ENCODE data around the gene PSMA2.

PSMA2 gene

GRCh38 chr7:42931834-42932651 lies at the start of gene PSMA2, which contains the start of gene MRPL32:
Gene PSMA2, minus strand, starts transcription at chr7:42932174. Its CDS starts 16 bp downstream, at chr7:42932158.
Gene MRPL32, plus strand, starts transcription at chr7:42932376. Its CDS starts 11 bp downstream, at chr7:42932387.
- peak; percentile 93 to 95 for DNase-seq (ENCODE audit: low read depth in 2 of 2)

GRCh38 chr7:42981601-42982000 lies 49.6 kb upstream of the PSMA2 start:
- DNase-seq (ENCODE audit: low read depth in 2 of 2), result no peak

GRCh38 chr7:42980514-42980913 lies 48.5 kb upstream of the PSMA2 start:
- no peak for DNase-seq (ENCODE audit: low read depth in 2 of 2)

GRCh38 chr7:42980084-42980483 lies 48.1 kb upstream of the PSMA2 start:
- no peak for DNase-seq (ENCODE audit: low read depth in 2 of 2)

- DNase-seq (ENCODE audit: low read depth in 2 of 2), result no peak
Observed at GRCh38 chr7:42978496-42978895, 46.5 kb upstream of the PSMA2 start.

- DNase-seq (ENCODE audit: low read depth in 2 of 2), result no peak
Observed at GRCh38 chr7:42976371-42976770, 44.4 kb upstream of the PSMA2 start.

GRCh38 chr7:42972699-42973500 lies 40.9 kb upstream of the PSMA2 start:
- no peak for DNase-seq (ENCODE audit: low read depth in 2 of 2)

- no peak for DNase-seq (ENCODE audit: low read depth in 2 of 2)
Observed at GRCh38 chr7:42967391-42967790, 35.4 kb upstream of the PSMA2 start.

- no peak for DNase-seq (ENCODE audit: low read depth in 2 of 2)
Observed at GRCh38 chr7:42964849-42965805, 33.2 kb upstream of the PSMA2 start.

GRCh38 chr7:42964293-42964692 lies 32.3 kb upstream of the PSMA2 start:
- no peak for DNase-seq (ENCODE audit: low read depth in 2 of 2)

GRCh38 chr7:42961170-42961569 lies 29.2 kb upstream of the PSMA2 start:
- DNase-seq (ENCODE audit: low read depth in 2 of 2), result no peak

- DNase-seq (ENCODE audit: low read depth in 2 of 2), result no peak
Observed at GRCh38 chr7:42960762-42961161, 28.8 kb upstream of the PSMA2 start.

- no peak for DNase-seq (ENCODE audit: low read depth in 2 of 2)
Observed at GRCh38 chr7:42959549-42959948, 27.6 kb upstream of the PSMA2 start.

GRCh38 chr7:42956062-42956461 lies 24.1 kb upstream of the PSMA2 start:
- DNase-seq (ENCODE audit: low read depth in 2 of 2), result no peak

- DNase-seq (ENCODE audit: low read depth in 2 of 2), result no peak
Observed at GRCh38 chr7:42953994-42954393, 22.0 kb upstream of the PSMA2 start.

- no peak for DNase-seq (ENCODE audit: low read depth in 2 of 2)
Observed at GRCh38 chr7:42952328-42952727, 20.4 kb upstream of the PSMA2 start.

- no peak for DNase-seq (ENCODE audit: low read depth in 2 of 2)
Observed at GRCh38 chr7:42950417-42950816, 18.4 kb upstream of the PSMA2 start.

- DNase-seq (ENCODE audit: low read depth in 2 of 2), result no peak
Observed at GRCh38 chr7:42947521-42947920, 15.5 kb upstream of the PSMA2 start.

- no peak for DNase-seq (ENCODE audit: low read depth in 2 of 2)
Observed at GRCh38 chr7:42946627-42946950, 14.6 kb upstream of the PSMA2 start.

- DNase-seq (ENCODE audit: low read depth in 2 of 2), result no peak
Observed at GRCh38 chr7:42945821-42946626, 14.1 kb upstream of the PSMA2 start.

Data from stimulated activated CD8-positive, alpha-beta memory T cell treated with anti-CD3 and anti-CD28 coated beads, Interleukin-7, amount 100 ng/mL, for 4 hours (primary cell).